WTC11 (cell line): ENCODE data around the gene BBS1. TPM values are rescaled to one million over a fixed set of nuclear protein-coding genes. Genes with fewer than 3 reads are reported as not detected.
A peak's percentile ranks its signal among the peaks of the same experiment; 100 is the strongest.

ENCODE experiments used
- ATAC-seq: fragments of 200-7000 bp; cut with Tn5 transposase; 2 replicates; pipeline ENCODE4 v1.10.0; 2021; ENCODE audit warnings: mild to moderate bottlenecking, moderate library complexity
- CTCF ChIA-PET: fragments of 300-600 bp; sonication (Branson Sonifier 250); formaldehyde crosslinking; loops from one replicate; lab custom pipeline; 2021; ENCODE audit warnings: antibody characterized with exemption; lab: Charles Lee
- POLR2A ChIA-PET: fragments of 350-600 bp; sonication (Branson Sonifier 250); formaldehyde crosslinking; loops from one replicate; lab custom pipeline; 2021; ENCODE audit warnings: antibody characterized with exemption; lab: Charles Lee
- DNase-seq: peaks from one replicate; pipeline ENCODE4 v3.0.0; 2021; ENCODE audit warnings: low spot score
- H3K27ac Mint-ChIP-seq: 2 replicates; pipeline ENCODE4 v1.8.0; 2021; ENCODE audit warnings: mixed read lengths
- H3K27me3 Mint-ChIP-seq: 2 replicates; pipeline ENCODE4 v1.8.0; 2021; ENCODE audit warnings: low read depth, mild to moderate bottlenecking, moderate library complexity, mixed read lengths
- H3K36me3 Mint-ChIP-seq: 2 replicates; pipeline ENCODE4 v1.8.0; 2021; ENCODE audit warnings: mixed read lengths
- H3K4me1 Mint-ChIP-seq: 2 replicates; pipeline ENCODE4 v1.8.0; 2022; ENCODE audit warnings: mixed read lengths
- H3K4me3 Mint-ChIP-seq: 2 replicates; pipeline ENCODE4 v1.8.0; 2021; ENCODE audit warnings: mild to moderate bottlenecking, moderate library complexity, mixed read lengths
- H3K9me3 Mint-ChIP-seq: 2 replicates; pipeline ENCODE4 v1.8.0; 2021; ENCODE audit warnings: mixed read lengths
- CTCF ChIP-seq: fragments of 200-600 bp; IDR thresholded peaks from 2 replicates; pipeline ENCODE4 v1.8.0; 2022; ENCODE audit warnings: antibody characterized with exemption
- E2F5 ChIP-seq: sonication (generic); formaldehyde crosslinking; IDR thresholded peaks from 2 replicates; pipeline ENCODE4 v1.8.1; 2022; ENCODE audit warnings: mild to moderate bottlenecking, moderate library complexity, missing genetic modification reagents
- FOXJ3 ChIP-seq: sonication (generic); formaldehyde crosslinking; IDR thresholded peaks from 2 replicates; pipeline ENCODE4 v1.9.0; 2021; ENCODE audit warnings: missing genetic modification reagents, mild to moderate bottlenecking, borderline replicate concordance
- GRHL2 ChIP-seq: fragments of 250-450 bp; sonication (Bioruptor Pico); IDR thresholded peaks from 2 replicates; pipeline ENCODE4 v1.8.0; 2022; ENCODE audit warnings: mild to moderate bottlenecking, moderate library complexity; ENCODE audit not compliant: insufficient replicate concordance, severe bottlenecking
- GTF2I ChIP-seq: fragments of 250-450 bp; sonication (Bioruptor Pico); conservative IDR thresholded peaks from 2 replicates; pipeline ENCODE4 v1.4.0; 2021; ENCODE audit warnings: mild to moderate bottlenecking
- HMGA2 ChIP-seq: fragments of 250-450 bp; sonication (Bioruptor Pico); IDR thresholded peaks from 2 replicates; pipeline ENCODE4 v1.4.0; 2021; ENCODE audit warnings: mild to moderate bottlenecking, moderate library complexity
- HMGXB4 ChIP-seq: sonication (generic); formaldehyde crosslinking; IDR thresholded peaks from 2 replicates; pipeline ENCODE4 v1.8.1; 2023; ENCODE audit warnings: mild to moderate bottlenecking, moderate library complexity, missing genetic modification reagents
- IRF2 ChIP-seq: sonication (generic); formaldehyde crosslinking; IDR thresholded peaks from 2 replicates; pipeline ENCODE4 v1.8.0; 2022; ENCODE audit warnings: low read depth, missing genetic modification reagents, borderline replicate concordance
- JAZF1 ChIP-seq: fragments of 250-450 bp; sonication (Bioruptor Pico); IDR thresholded peaks from 2 replicates; pipeline ENCODE4 v1.9.0; 2021; ENCODE audit warnings: moderate library complexity, mild to moderate bottlenecking, inconsistent platforms
- MLX ChIP-seq: sonication (generic); formaldehyde crosslinking; IDR thresholded peaks from 2 replicates; pipeline ENCODE4 v1.8.1; 2023; ENCODE audit warnings: mild to moderate bottlenecking, missing genetic modification reagents, moderate library complexity
- NFATC4 ChIP-seq: fragments of 250-450 bp; sonication (Bioruptor Pico); IDR thresholded peaks from 2 replicates; pipeline ENCODE4 v1.9.0; 2021; ENCODE audit warnings: mild to moderate bottlenecking
- NR1H2 ChIP-seq: sonication (generic); formaldehyde crosslinking; IDR thresholded peaks from 2 replicates; pipeline ENCODE4 v1.9.0; 2021; ENCODE audit warnings: mild to moderate bottlenecking, moderate library complexity, missing genetic modification reagents
- NR3C1 ChIP-seq: sonication (generic); formaldehyde crosslinking; conservative IDR thresholded peaks from 2 replicates; pipeline ENCODE4 v1.8.1; 2023; ENCODE audit warnings: low read depth, mild to moderate bottlenecking, missing genetic modification reagents
- PRRX2 ChIP-seq: fragments of 250-450 bp; sonication (Bioruptor Pico); IDR thresholded peaks from 2 replicates; pipeline ENCODE4 v1.8.0; 2021; ENCODE audit warnings: mild to moderate bottlenecking
- SMAD4 ChIP-seq: sonication (generic); formaldehyde crosslinking; IDR thresholded peaks from 2 replicates; pipeline ENCODE4 v1.8.0; 2022; ENCODE audit warnings: mild to moderate bottlenecking, missing genetic modification reagents
- TP53 ChIP-seq: sonication (generic); formaldehyde crosslinking; IDR thresholded peaks from 2 replicates; pipeline ENCODE4 v1.8.1; 2023; ENCODE audit warnings: mild to moderate bottlenecking, missing genetic modification reagents
- ZBTB21 ChIP-seq: sonication (generic); formaldehyde crosslinking; IDR thresholded peaks from 2 replicates; pipeline ENCODE4 v1.8.1; 2023; ENCODE audit warnings: mild to moderate bottlenecking, missing genetic modification reagents, borderline replicate concordance
- ZNF121 ChIP-seq: sonication (generic); formaldehyde crosslinking; IDR thresholded peaks from 2 replicates; pipeline ENCODE4 v1.8.0; 2023; ENCODE audit warnings: missing genetic modification reagents
- ZNF219 ChIP-seq: sonication (generic); formaldehyde crosslinking; IDR thresholded peaks from 2 replicates; pipeline ENCODE4 v1.8.0; 2023; ENCODE audit warnings: missing genetic modification reagents, mild to moderate bottlenecking, borderline replicate concordance
- ZNF281 ChIP-seq: sonication (generic); formaldehyde crosslinking; IDR thresholded peaks from 2 replicates; pipeline ENCODE4 v1.8.0; 2023; ENCODE audit warnings: mild to moderate bottlenecking, missing genetic modification reagents
- ZNF416 ChIP-seq: fragments of 250-450 bp; sonication (Bioruptor Pico); IDR thresholded peaks from 2 replicates; pipeline ENCODE4 v1.9.0; 2021; ENCODE audit warnings: mild to moderate bottlenecking, inconsistent platforms
- ZNF425 ChIP-seq: fragments of 250-450 bp; sonication (Bioruptor Pico); conservative IDR thresholded peaks from 2 replicates; pipeline ENCODE4 v1.9.0; 2021; ENCODE audit warnings: mild to moderate bottlenecking
- total RNA-seq: library from RNA; stranded (reverse); gene quantifications from 3 replicates; pipeline ENCODE4 v1.2.3, GENCODE V29; 2021

BBS1 gene
- total RNA-seq, 1 experiment from 2014 or later, result 26.8 TPM

GRCh38 chr11:66479394-66480116, 30.9 kb upstream of the BBS1 start (continued):
- TF ChIP-seq FOXJ3 (CRISPR knock-in tag) (no peak), NFATC4 (CRISPR knock-in tag) (no peak), SMAD4 (CRISPR knock-in tag) (peak; percentile 53; the same call in 1 of the 2 replicates), ZNF121 (CRISPR knock-in tag) (no peak)

- ChIA-PET POLR2A (interaction anchor here (0.5 to 1.8 kb wide), 22 partner anchors 11 to 437 kb away, joined by 3 to 22 read pairs (median 5); partner anchors contain the start of genes ACTN3, MRPL11, NPAS4 and PELI3), CTCF (interaction anchor here (0.6 to 3.0 kb wide), 26 partner anchors 10 to 198 kb away, joined by 3 to 56 read pairs (median 7); partner anchors contain the start of genes ACTN3, BBS1, CCDC87 and CCS)
- H3K4me1 Mint-ChIP-seq, result peaks cover 26% of the 10 kb centered on the region
- H3K27ac Mint-ChIP-seq, result peak within 1 kb of the TSS; percentile 95
- no peaks in the 10 kb centered on the region for H3K9me3 Mint-ChIP-seq
- H3K4me3 Mint-ChIP-seq, result peak within 1 kb of the TSS; percentile 95
- peaks cover 11% of the 10 kb centered on the region for H3K36me3 Mint-ChIP-seq
- no peaks in the 10 kb centered on the region for H3K27me3 Mint-ChIP-seq
- peak; percentile 90 for ATAC-seq
- DNase-seq, result peak; percentile 99
- TF ChIP-seq ZNF219 (CRISPR knock-in tag), result no peak
- TF ChIP-seq IRF2, result no peak
- TF ChIP-seq ZNF416 (CRISPR knock-in tag), result peak; percentile 66; the same call in 1 of the 2 replicates
- TF ChIP-seq ZBTB21 (CRISPR knock-in tag), result no peak
- TF ChIP-seq HMGXB4 (CRISPR knock-in tag), result peak; percentile 88; the same call in 1 of the 2 replicates
- TF ChIP-seq HMGA2, result no peak
- no peak for TF ChIP-seq JAZF1
- no peak for TF ChIP-seq PRRX2
- TF ChIP-seq ZNF281 (CRISPR knock-in tag), result no peak
- no peak for TF ChIP-seq NR1H2 (CRISPR knock-in tag)
- TF ChIP-seq NFATC4 (CRISPR knock-in tag), result no peak
- TF ChIP-seq E2F5 (CRISPR knock-in tag), result peak; percentile 61; the same call in 1 of the 2 replicates
- TF ChIP-seq ZNF425 (CRISPR knock-in tag), result no peak
- no peak for TF ChIP-seq CTCF
- no peak for TF ChIP-seq NR3C1 (CRISPR knock-in tag)
- TF ChIP-seq TP53 (CRISPR knock-in tag), result peak; percentile 77; the same call in 1 of the 2 replicates
- peak; percentile 92 for TF ChIP-seq GTF2I
- no peak for TF ChIP-seq GRHL2 (CRISPR knock-in tag)
- TF ChIP-seq MLX (CRISPR knock-in tag), result no peak
Measured at GRCh38 chr11:66480117-66480938, 30.1 kb upstream of the BBS1 start, which contains the start of gene DPP3. Gene DPP3, plus strand, starts transcription at chr11:66480434. Its CDS starts 1,767 bp downstream, at chr11:66482201.
